ENCODE results near the gene CARD19. TPM values are rescaled to one million over a fixed set of nuclear protein-coding genes. Genes with fewer than 3 reads are reported as not detected.

The CARD19 gene
- total and polyA plus RNA-seq, 9 of the 15 experiments (the other 6 are each of a cell fraction or from before 2014, with no cell fraction given), result 0.90 to 34.9 (median 14.6) TPM

- no peak for TF ChIP-seq GTF3C2 (IDR thresholded peaks at IDR 0.05; ENCODE audit: borderline replicate concordance, extremely low read depth, insufficient read length)
- no peak for TF ChIP-seq ZNF282 (CRISPR knock-in tag; IDR thresholded peaks at IDR 0.05)
- TF ChIP-seq, protein P1, sequence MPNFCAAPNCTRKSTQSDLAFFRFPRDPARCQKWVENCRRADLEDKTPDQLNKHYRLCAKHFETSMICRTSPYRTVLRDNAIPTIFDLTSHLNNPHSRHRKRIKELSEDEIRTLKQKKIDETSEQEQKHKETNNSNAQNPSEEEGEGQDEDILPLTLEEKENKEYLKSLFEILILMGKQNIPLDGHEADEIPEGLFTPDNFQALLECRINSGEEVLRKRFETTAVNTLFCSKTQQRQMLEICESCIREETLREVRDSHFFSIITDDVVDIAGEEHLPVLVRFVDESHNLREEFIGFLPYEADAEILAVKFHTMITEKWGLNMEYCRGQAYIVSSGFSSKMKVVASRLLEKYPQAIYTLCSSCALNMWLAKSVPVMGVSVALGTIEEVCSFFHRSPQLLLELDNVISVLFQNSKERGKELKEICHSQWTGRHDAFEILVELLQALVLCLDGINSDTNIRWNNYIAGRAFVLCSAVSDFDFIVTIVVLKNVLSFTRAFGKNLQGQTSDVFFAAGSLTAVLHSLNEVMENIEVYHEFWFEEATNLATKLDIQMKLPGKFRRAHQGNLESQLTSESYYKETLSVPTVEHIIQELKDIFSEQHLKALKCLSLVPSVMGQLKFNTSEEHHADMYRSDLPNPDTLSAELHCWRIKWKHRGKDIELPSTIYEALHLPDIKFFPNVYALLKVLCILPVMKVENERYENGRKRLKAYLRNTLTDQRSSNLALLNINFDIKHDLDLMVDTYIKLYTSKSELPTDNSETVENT (CRISPR knock-in tag; IDR thresholded peaks at IDR 0.05), result 0 out of 2 replicates have a peak, but pooled peaks have one; percentile 26
- TF ChIP-seq, protein P2, sequence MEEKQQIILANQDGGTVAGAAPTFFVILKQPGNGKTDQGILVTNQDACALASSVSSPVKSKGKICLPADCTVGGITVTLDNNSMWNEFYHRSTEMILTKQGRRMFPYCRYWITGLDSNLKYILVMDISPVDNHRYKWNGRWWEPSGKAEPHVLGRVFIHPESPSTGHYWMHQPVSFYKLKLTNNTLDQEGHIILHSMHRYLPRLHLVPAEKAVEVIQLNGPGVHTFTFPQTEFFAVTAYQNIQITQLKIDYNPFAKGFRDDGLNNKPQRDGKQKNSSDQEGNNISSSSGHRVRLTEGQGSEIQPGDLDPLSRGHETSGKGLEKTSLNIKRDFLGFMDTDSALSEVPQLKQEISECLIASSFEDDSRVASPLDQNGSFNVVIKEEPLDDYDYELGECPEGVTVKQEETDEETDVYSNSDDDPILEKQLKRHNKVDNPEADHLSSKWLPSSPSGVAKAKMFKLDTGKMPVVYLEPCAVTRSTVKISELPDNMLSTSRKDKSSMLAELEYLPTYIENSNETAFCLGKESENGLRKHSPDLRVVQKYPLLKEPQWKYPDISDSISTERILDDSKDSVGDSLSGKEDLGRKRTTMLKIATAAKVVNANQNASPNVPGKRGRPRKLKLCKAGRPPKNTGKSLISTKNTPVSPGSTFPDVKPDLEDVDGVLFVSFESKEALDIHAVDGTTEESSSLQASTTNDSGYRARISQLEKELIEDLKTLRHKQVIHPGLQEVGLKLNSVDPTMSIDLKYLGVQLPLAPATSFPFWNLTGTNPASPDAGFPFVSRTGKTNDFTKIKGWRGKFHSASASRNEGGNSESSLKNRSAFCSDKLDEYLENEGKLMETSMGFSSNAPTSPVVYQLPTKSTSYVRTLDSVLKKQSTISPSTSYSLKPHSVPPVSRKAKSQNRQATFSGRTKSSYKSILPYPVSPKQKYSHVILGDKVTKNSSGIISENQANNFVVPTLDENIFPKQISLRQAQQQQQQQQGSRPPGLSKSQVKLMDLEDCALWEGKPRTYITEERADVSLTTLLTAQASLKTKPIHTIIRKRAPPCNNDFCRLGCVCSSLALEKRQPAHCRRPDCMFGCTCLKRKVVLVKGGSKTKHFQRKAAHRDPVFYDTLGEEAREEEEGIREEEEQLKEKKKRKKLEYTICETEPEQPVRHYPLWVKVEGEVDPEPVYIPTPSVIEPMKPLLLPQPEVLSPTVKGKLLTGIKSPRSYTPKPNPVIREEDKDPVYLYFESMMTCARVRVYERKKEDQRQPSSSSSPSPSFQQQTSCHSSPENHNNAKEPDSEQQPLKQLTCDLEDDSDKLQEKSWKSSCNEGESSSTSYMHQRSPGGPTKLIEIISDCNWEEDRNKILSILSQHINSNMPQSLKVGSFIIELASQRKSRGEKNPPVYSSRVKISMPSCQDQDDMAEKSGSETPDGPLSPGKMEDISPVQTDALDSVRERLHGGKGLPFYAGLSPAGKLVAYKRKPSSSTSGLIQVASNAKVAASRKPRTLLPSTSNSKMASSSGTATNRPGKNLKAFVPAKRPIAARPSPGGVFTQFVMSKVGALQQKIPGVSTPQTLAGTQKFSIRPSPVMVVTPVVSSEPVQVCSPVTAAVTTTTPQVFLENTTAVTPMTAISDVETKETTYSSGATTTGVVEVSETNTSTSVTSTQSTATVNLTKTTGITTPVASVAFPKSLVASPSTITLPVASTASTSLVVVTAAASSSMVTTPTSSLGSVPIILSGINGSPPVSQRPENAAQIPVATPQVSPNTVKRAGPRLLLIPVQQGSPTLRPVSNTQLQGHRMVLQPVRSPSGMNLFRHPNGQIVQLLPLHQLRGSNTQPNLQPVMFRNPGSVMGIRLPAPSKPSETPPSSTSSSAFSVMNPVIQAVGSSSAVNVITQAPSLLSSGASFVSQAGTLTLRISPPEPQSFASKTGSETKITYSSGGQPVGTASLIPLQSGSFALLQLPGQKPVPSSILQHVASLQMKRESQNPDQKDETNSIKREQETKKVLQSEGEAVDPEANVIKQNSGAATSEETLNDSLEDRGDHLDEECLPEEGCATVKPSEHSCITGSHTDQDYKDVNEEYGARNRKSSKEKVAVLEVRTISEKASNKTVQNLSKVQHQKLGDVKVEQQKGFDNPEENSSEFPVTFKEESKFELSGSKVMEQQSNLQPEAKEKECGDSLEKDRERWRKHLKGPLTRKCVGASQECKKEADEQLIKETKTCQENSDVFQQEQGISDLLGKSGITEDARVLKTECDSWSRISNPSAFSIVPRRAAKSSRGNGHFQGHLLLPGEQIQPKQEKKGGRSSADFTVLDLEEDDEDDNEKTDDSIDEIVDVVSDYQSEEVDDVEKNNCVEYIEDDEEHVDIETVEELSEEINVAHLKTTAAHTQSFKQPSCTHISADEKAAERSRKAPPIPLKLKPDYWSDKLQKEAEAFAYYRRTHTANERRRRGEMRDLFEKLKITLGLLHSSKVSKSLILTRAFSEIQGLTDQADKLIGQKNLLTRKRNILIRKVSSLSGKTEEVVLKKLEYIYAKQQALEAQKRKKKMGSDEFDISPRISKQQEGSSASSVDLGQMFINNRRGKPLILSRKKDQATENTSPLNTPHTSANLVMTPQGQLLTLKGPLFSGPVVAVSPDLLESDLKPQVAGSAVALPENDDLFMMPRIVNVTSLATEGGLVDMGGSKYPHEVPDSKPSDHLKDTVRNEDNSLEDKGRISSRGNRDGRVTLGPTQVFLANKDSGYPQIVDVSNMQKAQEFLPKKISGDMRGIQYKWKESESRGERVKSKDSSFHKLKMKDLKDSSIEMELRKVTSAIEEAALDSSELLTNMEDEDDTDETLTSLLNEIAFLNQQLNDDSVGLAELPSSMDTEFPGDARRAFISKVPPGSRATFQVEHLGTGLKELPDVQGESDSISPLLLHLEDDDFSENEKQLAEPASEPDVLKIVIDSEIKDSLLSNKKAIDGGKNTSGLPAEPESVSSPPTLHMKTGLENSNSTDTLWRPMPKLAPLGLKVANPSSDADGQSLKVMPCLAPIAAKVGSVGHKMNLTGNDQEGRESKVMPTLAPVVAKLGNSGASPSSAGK (IDR thresholded peaks at IDR 0.05), result no peak
- TF ChIP-seq KHSRP (IDR thresholded peaks at IDR 0.05), result no peak
- TF ChIP-seq, protein P3, sequence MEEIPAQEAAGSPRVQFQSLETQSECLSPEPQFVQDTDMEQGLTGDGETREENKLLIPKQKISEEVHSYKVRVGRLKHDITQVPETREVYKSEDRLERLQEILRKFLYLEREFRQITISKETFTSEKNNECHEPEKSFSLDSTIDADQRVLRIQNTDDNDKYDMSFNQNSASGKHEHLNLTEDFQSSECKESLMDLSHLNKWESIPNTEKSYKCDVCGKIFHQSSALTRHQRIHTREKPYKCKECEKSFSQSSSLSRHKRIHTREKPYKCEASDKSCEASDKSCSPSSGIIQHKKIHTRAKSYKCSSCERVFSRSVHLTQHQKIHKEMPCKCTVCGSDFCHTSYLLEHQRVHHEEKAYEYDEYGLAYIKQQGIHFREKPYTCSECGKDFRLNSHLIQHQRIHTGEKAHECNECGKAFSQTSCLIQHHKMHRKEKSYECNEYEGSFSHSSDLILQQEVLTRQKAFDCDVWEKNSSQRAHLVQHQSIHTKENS (CRISPR knock-in tag; IDR thresholded peaks at IDR 0.05), result no peak
- no peak for TF ChIP-seq SAFB (IDR thresholded peaks at IDR 0.05; ENCODE audit: borderline replicate concordance, low read depth, low read length)
- TF ChIP-seq NFYB (IDR thresholded peaks at IDR 0.05; ENCODE audit: extremely low read depth, insufficient read length), result no peak
These were observed 38.2 kb downstream of the CARD19 start, which contains the start of gene NINJ1 (continued) for GRCh38 chr9:93134015-93134739.

Data from K562 (cell line).